Activated naive CD4-positive, alpha-beta T cell treated with anti-CD3 and anti-CD28 coated beads for 36 hours (primary cell): Measurements from ENCODE around the gene FHDC1. TPM values are rescaled to one million over a fixed set of nuclear protein-coding genes. Genes with fewer than 3 reads are reported as not detected.

Experiments used
- CTCF ChIA-PET: fragments of 350-600 bp; sonication (Branson Sonifier 250); formaldehyde crosslinking; loops from one replicate; lab custom pipeline; 2021; ENCODE audit warnings: antibody characterized with exemption; lab: Charles Lee
- DNase-seq: peaks from one replicate; pipeline ENCODE4 v3.0.0-alpha.2; 2020
- H3K27ac Mint-ChIP-seq: one replicate; pipeline ENCODE4 v1.8.0; 2021; ENCODE audit warnings: mild to moderate bottlenecking, mixed read lengths
- H3K27me3 Mint-ChIP-seq: one replicate; pipeline ENCODE4 v1.8.0; 2021; ENCODE audit warnings: low read depth, mixed read lengths
- H3K36me3 Mint-ChIP-seq: one replicate; pipeline ENCODE4 v1.8.0; 2021; ENCODE audit warnings: low read depth, mixed read lengths
- H3K4me1 Mint-ChIP-seq: one replicate; pipeline ENCODE4 v1.8.0; 2021; ENCODE audit warnings: low read depth, mixed read lengths
- H3K4me3 Mint-ChIP-seq: one replicate; pipeline ENCODE4 v1.8.0; 2021; ENCODE audit warnings: mild to moderate bottlenecking, moderate library complexity, mixed read lengths
- H3K9me3 Mint-ChIP-seq: one replicate; pipeline ENCODE4 v1.8.0; 2021; ENCODE audit warnings: mixed read lengths
- intact Hi-C: fragments of 100-400 bp; cut with micrococcal nuclease; formaldehyde crosslinking; loops from one replicate; pipeline ENCODE4 v1.15.1; 2023
- total RNA-seq, 2 experiments: library from RNA; stranded (reverse); gene quantifications; one replicate each; pipeline ENCODE4 v1.2.3, GENCODE V29; 2021

The FHDC1 gene
- total RNA-seq, 2 experiments from 2014 or later, result 0.07 to 0.12 TPM

- Mint-ChIP-seq H3K36me3 (no peaks in the 10 kb centered on the region), H3K27me3 (no peaks in the 10 kb centered on the region), H3K4me1 (no peaks in the 10 kb centered on the region), H3K4me3 (no peak overlapping the region), H3K27ac (no peak overlapping the region), H3K9me3 (no peaks in the 10 kb centered on the region)
- intact Hi-C loops, result no loop called here
- no peak for DNase-seq
- CTCF ChIA-PET, result no interaction called here
Measured at GRCh38 chr4:152976212-152976761, 40.2 kb downstream of the FHDC1 start.

- H3K27ac Mint-ChIP-seq, result no peak overlapping the region
Measured at GRCh38 chr4:152979731-152980330, 43.7 kb downstream of the FHDC1 start.

GRCh38 chr4:152981278-152981677, 45.2 kb downstream of the FHDC1 start:
- Mint-ChIP-seq H3K27me3 (no peaks in the 10 kb centered on the region), H3K36me3 (no peaks in the 10 kb centered on the region), H3K27ac (no peak overlapping the region), H3K4me3 (no peak overlapping the region), H3K9me3 (no peaks in the 10 kb centered on the region), H3K4me1 (no peaks in the 10 kb centered on the region)
- CTCF ChIA-PET, result interaction anchor here (0.6 to 0.8 kb wide), 2 partner anchors 12 to 504 kb away, joined by 3 read pairs; no protein-coding TSS in a partner anchor
- DNase-seq, result no peak
- intact Hi-C loops, result no loop called here

More at GRCh38 chr4:152979731-152980330, 43.7 kb downstream of the FHDC1 start:
- Mint-ChIP-seq H3K4me3 (no peak overlapping the region), H3K36me3 (no peaks in the 10 kb centered on the region), H3K9me3 (no peaks in the 10 kb centered on the region), H3K27me3 (no peaks in the 10 kb centered on the region), H3K4me1 (no peaks in the 10 kb centered on the region)
- intact Hi-C loops, result no loop called here
- CTCF ChIA-PET, result no interaction called here
- no peak for DNase-seq

- Mint-ChIP-seq H3K27me3 (no peaks in the 10 kb centered on the region), H3K36me3 (no peaks in the 10 kb centered on the region), H3K9me3 (no peaks in the 10 kb centered on the region), H3K4me1 (no peaks in the 10 kb centered on the region), H3K4me3 (no peak overlapping the region), H3K27ac (no peak overlapping the region)
- CTCF ChIA-PET, result interaction anchor here (0.6 to 0.8 kb wide), 2 partner anchors 11 to 505 kb away, joined by 3 read pairs; no protein-coding TSS in a partner anchor
- DNase-seq, result no peak
- intact Hi-C loops, result no loop called here
Measured at GRCh38 chr4:152981842-152982241, 45.7 kb downstream of the FHDC1 start.

GRCh38 chr4:152983221-152983620, 47.1 kb downstream of the FHDC1 start:
- H3K36me3 Mint-ChIP-seq, result no peaks in the 10 kb centered on the region
- DNase-seq, result no peak
- intact Hi-C loops, result no loop called here
- H3K9me3 Mint-ChIP-seq, result no peaks in the 10 kb centered on the region
- no peaks in the 10 kb centered on the region for H3K27me3 Mint-ChIP-seq
- CTCF ChIA-PET, result interaction anchor here (0.6 kb wide), 2 partner anchors 27 to 311 kb away, joined by 3 to 4 read pairs; no protein-coding TSS in a partner anchor
- no peaks in the 10 kb centered on the region for H3K4me1 Mint-ChIP-seq
- no peak overlapping the region for H3K27ac Mint-ChIP-seq
- H3K4me3 Mint-ChIP-seq, result no peak overlapping the region

- Mint-ChIP-seq H3K9me3 (no peaks in the 10 kb centered on the region), H3K27ac (no peak overlapping the region), H3K4me3 (no peak overlapping the region), H3K27me3 (no peaks in the 10 kb centered on the region), H3K36me3 (no peaks in the 10 kb centered on the region), H3K4me1 (no peaks in the 10 kb centered on the region)
- CTCF ChIA-PET, result interaction anchor here (0.6 kb wide), 2 partner anchors 228 to 312 kb away, joined by 3 to 4 read pairs; no protein-coding TSS in a partner anchor
- intact Hi-C loops, result no loop called here
- DNase-seq, result no peak
Measured at GRCh38 chr4:152983774-152984411, 47.8 kb downstream of the FHDC1 start.

- intact Hi-C loops, result no loop called here
- no peaks in the 10 kb centered on the region for H3K4me1 Mint-ChIP-seq
- CTCF ChIA-PET, result interaction anchor here (0.6 kb wide), 1 partner anchor 656 kb away, joined by 3 read pairs; no protein-coding TSS in a partner anchor
- H3K36me3 Mint-ChIP-seq, result no peaks in the 10 kb centered on the region
- no peak for DNase-seq
- no peaks in the 10 kb centered on the region for H3K27me3 Mint-ChIP-seq
- H3K9me3 Mint-ChIP-seq, result no peaks in the 10 kb centered on the region
- no peak overlapping the region for H3K4me3 Mint-ChIP-seq
- no peak overlapping the region for H3K27ac Mint-ChIP-seq
Measured at GRCh38 chr4:152988721-152989553, 52.8 kb downstream of the FHDC1 start.

- CTCF ChIA-PET, result no interaction called here
- DNase-seq, result no peak
- Mint-ChIP-seq H3K36me3 (no peaks in the 10 kb centered on the region), H3K9me3 (no peaks in the 10 kb centered on the region), H3K27me3 (no peaks in the 10 kb centered on the region), H3K4me1 (no peaks in the 10 kb centered on the region), H3K27ac (no peak overlapping the region), H3K4me3 (no peak overlapping the region)
- intact Hi-C loops, result no loop called here
Measured at GRCh38 chr4:152989554-152989970, 53.4 kb downstream of the FHDC1 start.

GRCh38 chr4:152990471-152991131, 54.5 kb downstream of the FHDC1 start:
- intact Hi-C loops, result no loop called here
- H3K4me1 Mint-ChIP-seq, result no peaks in the 10 kb centered on the region
- H3K4me3 Mint-ChIP-seq, result no peak overlapping the region
- CTCF ChIA-PET, result no interaction called here
- no peaks in the 10 kb centered on the region for H3K9me3 Mint-ChIP-seq
- H3K27ac Mint-ChIP-seq, result no peak overlapping the region
- no peak for DNase-seq
- no peaks in the 10 kb centered on the region for H3K36me3 Mint-ChIP-seq
- H3K27me3 Mint-ChIP-seq, result no peaks in the 10 kb centered on the region

GRCh38 chr4:152991398-152991797, 55.3 kb downstream of the FHDC1 start:
- intact Hi-C loops, result no loop called here
- CTCF ChIA-PET, result interaction anchor here (0.6 kb wide), 1 partner anchor 139 kb away, joined by 7 read pairs; no protein-coding TSS in a partner anchor
- no peaks in the 10 kb centered on the region for H3K36me3 Mint-ChIP-seq
- no peaks in the 10 kb centered on the region for H3K27me3 Mint-ChIP-seq
- DNase-seq, result no peak
- H3K27ac Mint-ChIP-seq, result no peak overlapping the region
- no peak overlapping the region for H3K4me3 Mint-ChIP-seq
- H3K9me3 Mint-ChIP-seq, result no peaks in the 10 kb centered on the region
- H3K4me1 Mint-ChIP-seq, result no peaks in the 10 kb centered on the region

GRCh38 chr4:152992027-152992426, 55.9 kb downstream of the FHDC1 start:
- H3K36me3 Mint-ChIP-seq, result no peaks in the 10 kb centered on the region
- H3K9me3 Mint-ChIP-seq, result no peaks in the 10 kb centered on the region
- H3K4me3 Mint-ChIP-seq, result no peak overlapping the region
- H3K27me3 Mint-ChIP-seq, result no peaks in the 10 kb centered on the region
- CTCF ChIA-PET, result no interaction called here
- no peak overlapping the region for H3K27ac Mint-ChIP-seq
- intact Hi-C loops, result no loop called here
- H3K4me1 Mint-ChIP-seq, result no peaks in the 10 kb centered on the region
- DNase-seq, result no peak
